Adrenal gland (tissue), 12 donors: ENCODE results near the gene CEP83. TPM values are rescaled to one million over a fixed set of nuclear protein-coding genes. Genes with fewer than 3 reads are reported as not detected.

Experiments used
- DNase-seq, 7 donors: peaks; one replicate each; pipeline ENCODE4 v3.0.0-alpha.2; 2019 to 2020
- H3K27ac ChIP-seq, 5 donors: fragments of 200-600 bp; sonication (generic) in 4 of 5; 1 replicate in 3 of 5; 2 replicates in 2 of 5; pipeline versions ENCODE4 v1.5.1 to v1.8.0; 2016 to 2020; ENCODE audit warnings: mild to moderate bottlenecking in 1 of 5
- H3K27me3 ChIP-seq: fragments of 200-600 bp; 2 replicates; pipeline ENCODE4 v1.8.0; 2021
- H3K36me3 ChIP-seq, 2 donors: fragments of 200-600 bp; replicated peaks in 1 of 2; 1 replicate in 1 of 2; 2 replicates in 1 of 2; pipeline versions ENCODE4 v1.5.1 to v1.8.0; 2018 to 2022
- H3K4me1 ChIP-seq, 2 donors: fragments of 200-600 bp; replicated peaks in 1 of 2; 1 replicate in 1 of 2; 2 replicates in 1 of 2; pipeline versions ENCODE4 v1.5.1 to v1.8.0; 2018 to 2021
- H3K4me3 ChIP-seq, 4 donors: fragments of 200-600 bp; sonication (generic) in 3 of 4; one replicate each; pipeline ENCODE4 v1.5.1; 2016 to 2018
- H3K9me3 ChIP-seq, 3 donors: fragments of 200-600 bp; sonication (generic) in 1 of 3; replicated peaks in 1 of 3; 1 replicate in 2 of 3; 2 replicates in 1 of 3; pipeline versions ENCODE4 v1.5.1 to v1.8.0; 2016 to 2021
- POLR2A ChIP-seq, 2 donors: fragments of 450-650 bp; IDR thresholded peaks; one replicate each; pipeline ENCODE4 v1.6.1; 2017; ENCODE audit warnings: antibody characterized with exemption in 2 of 2, mild to moderate bottlenecking in 2 of 2, moderate library complexity in 1 of 2
- WGBS, 4 donors: extraction: QIAGEN DNeasy Blood & Tissue Kit in 2 of 4; methylation state at CpG; one replicate each; pipeline versions ENCODE4 v1.1.5 to v1.1.7; 2013 to 2017; 5-methylcytosine and 5-hydroxymethylcytosine counted together
- intact Hi-C, 2 donors: fragments of 100-400 bp; cut with DNase I; formaldehyde crosslinking; loops; one replicate each; pipeline versions ENCODE4 v1.14.1 to v1.15.0; 2022 to 2023
- polyA plus RNA-seq, 3 donors: library from polyadenylated mRNA; stranded (reverse); fragments of 200-250 nt in 2 of 3; fragments of 350-450 nt in 1 of 3; fragmentation: Illumina TruSeq in 1 of 3; extraction: RNeasy Lipid Tissue Mini Kit (QIAGEN cat#74804) in 1 of 3; gene quantifications; one replicate each; pipeline ENCODE4 v1.2.3, GENCODE V29; 2013 to 2014
- total RNA-seq, 9 donors: library from RNA; depleted of rRNA in 4 of 9; stranded (reverse); fragments of >200 nt in 4 of 9; fragments of 120-200 nt in 1 of 9; fragmentation: NEBNext Ultra II Directional in 1 of 9; extraction: Animal tissue kit (Norgen Biotek cat#: 25700) in 1 of 9; gene quantifications; one replicate each; pipeline versions ENCODE4 v1.1.0 to v1.2.4, GENCODE V29; 2013 to 2023
- TF ChIP-seq, protein P1 (sequence below), 6 experiments: fragments of 450-650 bp in 4 of 6; fragments of 200-600 bp in 2 of 6; sonication (generic) in 1 of 6; IDR thresholded peaks; 1 replicate in 5 of 6; 2 replicates in 1 of 6; pipeline versions ENCODE4 v1.5.1 to v1.8.0; 2016 to 2021; ENCODE audit warnings: antibody characterized with exemption in 6 of 6, mild to moderate bottlenecking in 2 of 6, moderate library complexity in 1 of 6
- donor health status: healthy with polysubstance abuse.
- donor health status: Bipolar disorder and iron deficiency.
- donor health status: DM: yes; HTN: yes; CAD: no.
- donor health status: DM: no; HTN: no; CAD: no.
- donor health status: DM: no; HTN: no; CAD: no.
- donor health status: DM: yes; HTN: yes; CAD: no.

Gene CEP83
- total and polyA plus RNA-seq, 12 donors: 7.8 to 30.4 (median 18.4) TPM

DNA sequence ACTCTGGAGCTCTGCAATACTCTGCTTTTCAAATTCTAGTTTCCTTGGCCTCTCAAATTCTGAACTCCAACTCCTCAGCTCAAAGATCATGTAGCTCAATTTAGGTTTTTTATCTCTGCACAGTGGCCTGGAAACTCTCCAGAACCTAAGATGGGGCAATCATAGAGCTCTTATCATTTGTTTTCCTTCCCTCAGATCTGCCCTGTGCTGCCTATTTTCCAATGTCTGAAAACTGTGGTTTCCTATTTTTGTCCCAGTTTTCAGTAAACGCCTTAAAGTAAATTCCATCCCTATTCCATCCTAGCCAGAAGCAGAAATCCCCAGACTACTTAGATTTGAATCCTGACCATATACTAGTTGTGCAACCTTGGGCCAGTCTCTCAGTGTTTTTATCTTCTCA, 73.2 kb downstream of the CEP83 start:
- TF ChIP-seq POLR2A (IDR thresholded peaks at IDR 0.05): no peak
- TF ChIP-seq, protein P1, sequence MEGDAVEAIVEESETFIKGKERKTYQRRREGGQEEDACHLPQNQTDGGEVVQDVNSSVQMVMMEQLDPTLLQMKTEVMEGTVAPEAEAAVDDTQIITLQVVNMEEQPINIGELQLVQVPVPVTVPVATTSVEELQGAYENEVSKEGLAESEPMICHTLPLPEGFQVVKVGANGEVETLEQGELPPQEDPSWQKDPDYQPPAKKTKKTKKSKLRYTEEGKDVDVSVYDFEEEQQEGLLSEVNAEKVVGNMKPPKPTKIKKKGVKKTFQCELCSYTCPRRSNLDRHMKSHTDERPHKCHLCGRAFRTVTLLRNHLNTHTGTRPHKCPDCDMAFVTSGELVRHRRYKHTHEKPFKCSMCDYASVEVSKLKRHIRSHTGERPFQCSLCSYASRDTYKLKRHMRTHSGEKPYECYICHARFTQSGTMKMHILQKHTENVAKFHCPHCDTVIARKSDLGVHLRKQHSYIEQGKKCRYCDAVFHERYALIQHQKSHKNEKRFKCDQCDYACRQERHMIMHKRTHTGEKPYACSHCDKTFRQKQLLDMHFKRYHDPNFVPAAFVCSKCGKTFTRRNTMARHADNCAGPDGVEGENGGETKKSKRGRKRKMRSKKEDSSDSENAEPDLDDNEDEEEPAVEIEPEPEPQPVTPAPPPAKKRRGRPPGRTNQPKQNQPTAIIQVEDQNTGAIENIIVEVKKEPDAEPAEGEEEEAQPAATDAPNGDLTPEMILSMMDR (IDR thresholded peaks at IDR 0.05): no peak
- no peaks in the 10 kb centered on the region for H3K36me3 ChIP-seq
- H3K4me3 ChIP-seq: no peak overlapping the region
- peak; percentile 30 to 79 (median 72) for DNase-seq
- WGBS, 4 donors: 18 to 41% (median 28%) methylated on average over 1 of the region's 1 CpG
- no peaks in the 10 kb centered on the region for H3K9me3 ChIP-seq
- H3K27me3 ChIP-seq: no peaks in the 10 kb centered on the region
- peak overlapping the region in 3 of 5 donors; percentile 43 to 61 (median 55) for H3K27ac ChIP-seq
- peaks cover 19 to 20% of the 10 kb centered on the region in 2 donors for H3K4me1 ChIP-seq
- intact Hi-C loops: no loop called here

DNA sequence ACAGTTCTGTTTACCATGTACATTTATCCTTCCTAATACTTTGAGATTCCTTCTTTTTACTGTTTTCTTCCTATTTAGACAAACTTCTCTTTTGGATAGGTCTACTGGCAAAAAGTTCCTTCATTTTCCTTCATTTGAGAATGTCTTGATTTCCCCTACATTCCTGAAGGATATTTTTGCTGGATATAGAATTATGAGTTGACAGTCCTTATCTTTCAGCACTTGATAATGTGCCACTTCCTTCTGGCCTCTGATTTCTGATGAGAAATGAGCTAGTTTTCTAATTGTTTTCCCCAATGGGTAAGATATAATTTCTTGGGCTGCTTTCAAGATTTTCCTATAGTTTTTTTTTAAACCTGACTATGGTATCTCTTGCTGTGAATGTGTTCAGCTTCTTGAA, 75.6 kb downstream of the CEP83 start:
- no peak overlapping the region for H3K4me3 ChIP-seq
- no peaks in the 10 kb centered on the region for H3K36me3 ChIP-seq
- DNase-seq: no peak
- TF ChIP-seq, protein P1 (IDR thresholded peaks at IDR 0.05): no peak
- TF ChIP-seq POLR2A (IDR thresholded peaks at IDR 0.05): no peak
- H3K27ac ChIP-seq: no peak overlapping the region
- intact Hi-C loops: no loop called here
- H3K27me3 ChIP-seq: no peaks in the 10 kb centered on the region
- H3K4me1 ChIP-seq: peaks cover 24 to 28% of the 10 kb centered on the region in 2 donors
- H3K9me3 ChIP-seq: no peaks in the 10 kb centered on the region

DNA sequence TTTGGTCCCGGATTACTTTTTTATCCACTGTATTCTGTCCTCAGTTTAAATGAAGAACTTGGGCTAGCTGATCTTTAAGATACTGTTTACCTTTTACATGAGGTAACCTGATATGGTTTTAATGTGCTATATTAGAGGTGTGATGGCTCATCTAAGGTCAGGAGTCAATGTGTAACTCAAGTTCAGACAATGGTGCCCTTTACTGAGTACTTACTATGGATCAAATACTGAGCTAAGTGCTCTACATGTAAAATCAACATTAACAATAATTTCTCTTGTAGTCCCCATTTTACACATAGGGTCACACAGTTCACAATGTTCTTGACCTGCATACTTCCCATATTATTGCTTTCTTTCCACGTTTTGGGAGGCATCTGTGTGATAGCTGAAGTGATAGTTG, 79.2 kb downstream of the CEP83 start:
- no peaks in the 10 kb centered on the region for H3K36me3 ChIP-seq
- no peak overlapping the region for H3K27ac ChIP-seq
- WGBS, 4 donors: 64 to 73% (median 66%) methylated on average over 2 of the region's 2 CpGs
- TF ChIP-seq, protein P1 (IDR thresholded peaks at IDR 0.05): no peak
- TF ChIP-seq POLR2A (IDR thresholded peaks at IDR 0.05): no peak
- H3K27me3 ChIP-seq: no peaks in the 10 kb centered on the region
- no peak for DNase-seq
- H3K4me1 ChIP-seq: peaks cover 9% of the 10 kb centered on the region in 2 donors
- H3K4me3 ChIP-seq: no peak overlapping the region
- intact Hi-C loops: no loop called here
- no peaks in the 10 kb centered on the region for H3K9me3 ChIP-seq

DNA sequence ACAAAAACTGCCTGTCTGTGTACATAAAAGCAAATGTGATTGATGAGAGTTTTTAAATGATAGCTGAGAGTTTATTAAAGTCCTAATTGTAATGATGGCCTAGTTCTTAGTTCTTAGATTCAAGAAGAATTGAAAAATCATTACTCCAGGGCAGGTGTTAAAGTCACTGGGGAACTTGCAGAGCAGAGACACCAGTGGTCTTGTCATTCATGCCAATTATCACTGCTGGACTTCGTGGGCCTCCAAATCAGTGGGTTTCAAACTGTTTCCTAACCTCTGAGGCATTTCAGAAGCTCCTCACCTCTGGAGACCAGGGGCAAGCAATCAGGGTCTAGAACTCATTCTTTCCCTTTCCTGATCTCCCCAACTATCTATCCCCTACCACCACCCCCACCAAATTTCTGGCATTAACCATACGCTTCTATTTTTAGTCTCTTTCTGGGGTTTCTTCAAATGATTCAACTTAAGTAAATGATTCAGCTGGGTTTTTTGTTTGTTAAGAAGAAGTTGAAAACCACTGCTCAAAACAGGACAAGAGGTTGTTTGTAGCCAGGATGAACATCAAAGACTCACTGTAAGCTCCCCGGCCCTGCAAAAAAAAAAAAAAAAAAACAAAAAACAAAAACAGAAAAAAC, 80.1 kb downstream of the CEP83 start:
- 56 to 77% (median 74%) methylated on average over 3 of the region's 3 CpGs for WGBS, 4 donors
- Histone ChIP-seq H3K27me3 (no peaks in the 10 kb centered on the region), H3K27ac (no peak overlapping the region), H3K4me3 (no peak overlapping the region), H3K9me3 (no peaks in the 10 kb centered on the region), H3K4me1 (peaks cover 6 to 8% of the 10 kb centered on the region in 2 donors), H3K36me3 (no peaks in the 10 kb centered on the region)
- no peak for DNase-seq
- TF ChIP-seq POLR2A (IDR thresholded peaks at IDR 0.05): no peak
- TF ChIP-seq, protein P1 (IDR thresholded peaks at IDR 0.05): no peak
- intact Hi-C loops: no loop called here
